ENCODE measurements around the gene CYP26B1.

DNA sequence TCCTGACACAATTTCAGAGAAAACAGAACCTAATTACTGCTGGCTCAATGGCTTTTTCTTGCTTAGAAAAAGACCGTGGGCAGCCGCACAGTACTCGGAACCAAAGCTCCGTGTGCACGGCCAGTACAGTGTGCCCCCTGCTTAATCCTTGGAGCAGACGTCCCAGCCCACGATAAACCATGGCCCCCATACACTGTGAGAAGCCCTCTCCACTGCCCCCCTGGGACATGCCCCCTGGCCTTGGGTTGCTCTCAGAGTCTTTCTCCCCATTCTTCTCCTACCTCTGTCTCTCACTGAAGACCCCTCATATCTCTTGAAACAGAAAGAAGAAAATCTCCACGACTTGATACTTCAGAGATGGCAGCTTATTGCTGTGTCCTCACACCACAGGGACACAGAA is 44.0 kb downstream of the CYP26B1 start:
- TF ChIP-seq CTCF (IDR thresholded peaks at IDR 0.05) (no peak), POLR2A (IDR thresholded peaks at IDR 0.05) (no peak)

All from heart left ventricle (tissue), 13 donors.